NCI-H2107 treated with DMSO at 0.1 percent for 48 hours (cell line): ENCODE measurements around the gene RABGEF1.
"Not testable (repeated sequence)": the region's sequence is repeated elsewhere in the genome, so short reads cannot be mapped to it uniquely, and the experiment has no call there.

Source experiments
- DNase-seq: peaks from one replicate; lab custom pipeline; 2025; ENCODE audit not compliant: unreplicated experiment; lab: John Stamatoyannopoulos, UW

RABGEF1 gene

DNA sequence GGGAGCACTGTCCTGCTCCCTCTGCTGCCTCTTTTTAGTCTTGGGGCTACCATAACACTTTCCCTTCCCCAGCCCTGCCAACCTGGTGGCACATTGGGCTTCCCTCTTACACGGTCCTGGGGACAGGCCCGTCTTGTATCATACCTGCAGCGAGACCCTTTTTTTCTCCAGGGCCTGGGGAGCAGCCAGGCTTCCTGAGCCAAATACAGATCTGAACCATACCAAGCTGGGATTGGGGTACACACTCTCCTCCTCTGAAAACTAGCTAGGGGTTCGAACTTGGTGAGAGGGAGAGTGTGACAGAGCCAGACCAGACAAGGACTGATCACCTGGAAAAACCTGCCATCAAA, 105.5 kb downstream of the RABGEF1 start:
- DNase-seq = not testable (repeated sequence)

DNA sequence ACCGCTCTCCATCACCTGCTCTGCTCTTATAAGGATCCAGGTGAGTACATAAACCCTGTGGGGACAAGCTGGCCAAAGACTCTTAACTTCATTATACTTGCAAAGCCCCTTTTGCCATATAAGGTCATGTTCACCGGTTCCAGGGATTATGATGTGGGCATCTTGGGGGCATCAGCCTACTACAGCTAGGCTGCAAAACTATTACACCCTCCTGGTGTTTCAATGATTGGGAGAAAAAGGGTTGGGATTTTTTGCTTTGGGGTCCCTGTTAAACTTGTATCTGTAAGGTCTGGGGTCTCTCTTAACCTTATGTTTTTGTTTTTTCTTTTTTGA, 107.0 kb downstream of the RABGEF1 start:
- not testable (repeated sequence) for DNase-seq

DNA sequence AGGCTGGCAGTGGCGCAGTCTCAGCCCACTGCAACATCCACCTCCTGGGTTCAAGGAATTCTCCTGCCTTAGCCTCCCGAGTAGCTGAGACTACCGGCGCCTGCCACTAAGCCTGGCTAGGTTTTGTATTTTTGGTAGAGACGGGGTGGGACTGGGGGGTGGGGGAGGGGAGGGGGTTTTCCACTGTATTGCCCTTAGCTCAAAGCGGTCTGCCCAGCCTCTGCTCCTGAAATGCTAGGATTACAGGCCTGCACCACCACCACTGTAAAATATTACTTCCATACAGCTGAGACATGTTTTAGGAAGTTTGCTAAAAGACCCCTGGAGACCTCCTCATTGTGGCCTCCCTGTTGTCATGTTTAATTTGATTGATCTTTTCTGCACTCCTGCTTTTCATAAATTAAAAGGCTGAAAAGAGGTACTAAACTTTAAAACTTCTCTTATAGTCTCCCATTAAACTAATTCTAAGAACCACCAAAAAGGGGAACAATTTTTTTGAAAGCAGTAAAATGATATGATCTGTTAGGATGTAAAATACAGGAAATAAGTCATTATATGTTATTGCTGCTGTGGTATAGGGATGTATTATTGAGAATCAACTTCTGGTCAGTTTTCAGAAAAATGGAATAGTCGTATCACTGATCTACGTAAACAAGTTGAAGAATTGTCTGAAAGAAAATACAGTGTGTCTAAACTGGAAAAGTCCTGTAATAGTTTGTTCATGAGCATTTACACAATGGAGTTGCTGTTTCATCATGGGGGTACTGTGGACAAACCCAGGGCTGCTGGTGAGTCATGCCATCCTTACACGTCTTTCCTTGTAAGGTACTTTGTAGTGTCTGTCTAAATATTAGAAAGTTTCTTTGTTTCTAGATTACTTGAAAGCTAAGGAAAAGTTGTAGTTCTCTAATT, 107.6 kb downstream of the RABGEF1 start:
- DNase-seq = no peak

DNA sequence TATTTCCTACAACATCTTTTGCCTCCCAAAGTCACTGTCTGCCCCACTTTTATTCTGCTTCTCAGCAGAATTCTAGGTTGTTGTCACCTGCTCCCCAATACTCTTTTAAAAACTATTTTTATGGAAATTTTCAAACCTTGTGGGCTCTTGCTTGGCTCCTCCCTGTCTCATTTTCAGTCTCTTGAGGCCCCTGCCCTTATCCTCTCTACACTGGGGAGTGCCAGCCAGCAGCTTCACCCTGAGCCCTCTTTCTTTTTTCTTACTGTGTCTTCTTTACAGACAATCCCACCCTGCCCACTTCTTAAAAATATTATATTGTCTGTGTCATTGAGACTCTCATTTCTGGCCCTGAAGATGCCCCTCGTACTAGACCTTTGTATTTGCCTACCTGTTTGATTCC, 118.8 kb downstream of the RABGEF1 start:
- DNase-seq = no peak

DNA sequence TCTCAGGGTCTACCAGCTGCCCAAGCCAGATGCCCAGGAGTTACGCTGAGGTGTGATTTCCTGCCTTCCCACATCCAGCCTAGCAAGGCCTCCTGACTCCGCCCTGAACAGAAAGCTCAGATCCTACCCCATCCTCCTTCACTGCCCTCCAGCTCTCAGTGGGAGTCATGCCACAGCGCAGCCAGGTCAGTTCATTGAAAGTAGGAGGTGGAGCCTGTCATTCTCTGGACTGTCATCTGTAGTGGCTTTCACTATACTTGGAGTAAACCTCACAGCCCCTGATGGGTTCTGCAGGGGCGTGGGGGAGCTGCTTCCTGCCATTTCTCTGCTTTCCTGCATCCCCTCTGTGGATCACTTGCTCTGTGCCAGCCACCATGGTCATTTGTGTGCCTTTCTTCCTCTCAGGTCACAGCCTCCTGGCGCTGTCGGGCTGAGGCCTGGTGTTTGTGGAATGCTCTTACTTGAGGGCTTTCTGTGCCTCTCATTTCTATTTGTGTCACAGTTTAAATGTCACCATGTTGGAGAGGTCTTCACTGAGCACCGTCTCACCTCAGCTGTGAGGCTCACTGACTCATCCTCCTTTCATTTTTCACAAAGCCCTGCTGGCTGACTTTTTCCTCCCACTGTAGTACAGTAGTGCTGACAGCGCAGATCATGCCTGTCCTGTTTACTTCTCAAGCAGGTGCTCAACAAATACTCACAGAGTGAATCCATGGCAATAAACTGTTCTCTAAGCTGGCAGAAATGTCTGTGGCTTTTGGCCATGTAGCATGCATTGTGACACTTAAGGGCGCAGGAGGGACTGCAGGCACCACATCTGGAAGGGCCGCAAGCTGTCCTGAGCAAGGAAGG, 119.5 kb downstream of the RABGEF1 start:
- no peak for DNase-seq

DNA sequence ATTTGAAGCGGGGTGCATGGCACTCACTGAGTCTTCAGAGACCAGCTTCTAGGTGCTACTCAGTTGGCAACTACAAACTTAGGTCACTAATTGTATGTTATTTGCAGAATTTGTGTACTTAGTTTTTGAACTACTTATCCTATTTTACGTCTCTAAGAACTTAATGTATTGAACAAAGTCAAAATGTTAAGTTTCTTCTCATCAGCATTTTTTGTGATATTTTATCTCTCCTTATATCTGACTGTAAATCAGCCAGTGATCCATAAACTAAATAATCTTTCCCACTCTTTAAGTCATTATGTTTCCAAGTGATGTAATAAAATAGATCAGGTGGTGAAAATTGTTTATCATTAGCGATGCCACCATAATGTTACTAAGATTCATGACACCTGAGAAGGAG, 120.2 kb downstream of the RABGEF1 start:
- no peak for DNase-seq
